Lower leg skin (tissue), 4 donors: ENCODE results near the gene FGF9. TPM values are rescaled to one million over a fixed set of nuclear protein-coding genes. Genes with fewer than 3 reads are reported as not detected.

Source experiments
- DNase-seq, 2 donors: peaks; one replicate each; pipeline ENCODE4 v3.0.0-alpha.2; 2019; ENCODE audit warnings: low spot score in 2 of 2
- H3K4me3 ChIP-seq: fragments of 200-600 bp; sonication (generic); 2 replicates; pipeline ENCODE4 v1.5.1; 2017; ENCODE audit warnings: mild to moderate bottlenecking, low read depth; ENCODE audit not compliant: poor library complexity, severe bottlenecking
- POLR2A ChIP-seq, 2 donors: fragments of 450-650 bp; IDR thresholded peaks; one replicate each; pipeline ENCODE4 v1.6.1; 2016 to 2017; ENCODE audit warnings: antibody characterized with exemption in 2 of 2, mild to moderate bottlenecking in 1 of 2, moderate library complexity in 1 of 2
- WGBS, 2 donors: methylation state at CpG; one replicate each; pipeline ENCODE4 v1.1.5; 2018; 5-methylcytosine and 5-hydroxymethylcytosine counted together
- intact Hi-C: fragments of 100-400 bp; cut with DNase I; formaldehyde crosslinking; loops from one replicate; pipeline ENCODE4 v1.15.0; 2023; ENCODE audit warnings: low total_unique reads
- total RNA-seq, 4 donors: library from RNA; depleted of rRNA; stranded (reverse); fragments of >200 nt; gene quantifications; one replicate each; pipeline ENCODE4 v1.1.0, GENCODE V29; 2016
- TF ChIP-seq, protein P1 (sequence below), 3 donors: fragments of 450-650 bp; IDR thresholded peaks; one replicate each; pipeline ENCODE4 v1.5.1; 2016; ENCODE audit warnings: antibody characterized with exemption in 3 of 3, mild to moderate bottlenecking in 3 of 3, moderate library complexity in 2 of 3

Gene FGF9
- total RNA-seq, 4 donors from 2014 or later, result 0.13 to 0.25 (median 0.15) TPM; not detected in 1

DNA sequence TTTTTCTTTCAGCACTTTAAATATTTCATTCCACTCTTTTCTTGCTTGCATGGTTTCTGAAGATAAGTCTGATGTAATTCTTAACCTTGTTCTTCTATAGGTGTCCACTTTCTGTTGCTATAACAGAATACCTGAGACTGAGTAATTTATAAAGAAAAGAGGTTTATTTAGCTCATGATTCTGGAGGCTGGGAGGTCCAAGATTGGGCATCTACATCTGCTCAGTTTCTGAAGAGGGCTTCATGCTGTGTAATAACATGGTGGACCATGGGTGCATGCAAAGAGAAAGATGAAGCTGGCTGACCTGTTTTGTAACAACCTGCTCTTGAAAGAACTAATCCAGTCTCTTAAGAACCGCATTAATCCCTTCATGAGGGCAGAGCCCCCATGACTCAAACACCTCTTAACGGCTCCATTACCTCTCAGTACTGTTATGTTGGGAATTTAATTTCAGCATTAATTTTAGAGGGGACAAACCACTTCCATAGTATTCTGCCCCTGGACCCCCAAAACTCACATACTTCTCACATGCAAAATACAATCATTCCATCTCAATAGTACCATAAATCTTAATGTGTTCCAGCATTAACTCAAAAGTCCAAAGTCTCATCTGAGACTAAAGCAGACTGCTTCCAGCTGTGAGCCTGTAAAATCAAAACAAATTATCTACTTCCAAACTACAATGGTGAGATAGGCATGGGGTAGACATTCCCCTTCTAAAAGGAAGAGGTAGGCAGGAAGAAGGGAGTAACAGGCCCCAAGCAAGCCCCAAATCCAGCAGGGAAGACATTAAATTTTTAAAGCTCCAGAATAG lies 9.6 kb upstream of the FGF9 start:
- no peak for TF ChIP-seq POLR2A (IDR thresholded peaks at IDR 0.05)
- TF ChIP-seq, protein P1, sequence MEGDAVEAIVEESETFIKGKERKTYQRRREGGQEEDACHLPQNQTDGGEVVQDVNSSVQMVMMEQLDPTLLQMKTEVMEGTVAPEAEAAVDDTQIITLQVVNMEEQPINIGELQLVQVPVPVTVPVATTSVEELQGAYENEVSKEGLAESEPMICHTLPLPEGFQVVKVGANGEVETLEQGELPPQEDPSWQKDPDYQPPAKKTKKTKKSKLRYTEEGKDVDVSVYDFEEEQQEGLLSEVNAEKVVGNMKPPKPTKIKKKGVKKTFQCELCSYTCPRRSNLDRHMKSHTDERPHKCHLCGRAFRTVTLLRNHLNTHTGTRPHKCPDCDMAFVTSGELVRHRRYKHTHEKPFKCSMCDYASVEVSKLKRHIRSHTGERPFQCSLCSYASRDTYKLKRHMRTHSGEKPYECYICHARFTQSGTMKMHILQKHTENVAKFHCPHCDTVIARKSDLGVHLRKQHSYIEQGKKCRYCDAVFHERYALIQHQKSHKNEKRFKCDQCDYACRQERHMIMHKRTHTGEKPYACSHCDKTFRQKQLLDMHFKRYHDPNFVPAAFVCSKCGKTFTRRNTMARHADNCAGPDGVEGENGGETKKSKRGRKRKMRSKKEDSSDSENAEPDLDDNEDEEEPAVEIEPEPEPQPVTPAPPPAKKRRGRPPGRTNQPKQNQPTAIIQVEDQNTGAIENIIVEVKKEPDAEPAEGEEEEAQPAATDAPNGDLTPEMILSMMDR (IDR thresholded peaks at IDR 0.05), result no peak
- DNase-seq, result no peak
- intact Hi-C loops, result no loop called here
- H3K4me3 ChIP-seq, result no peak overlapping the region
- 93 to 98% methylated on average over 2 of the region's 2 CpGs for WGBS, 2 donors

DNA sequence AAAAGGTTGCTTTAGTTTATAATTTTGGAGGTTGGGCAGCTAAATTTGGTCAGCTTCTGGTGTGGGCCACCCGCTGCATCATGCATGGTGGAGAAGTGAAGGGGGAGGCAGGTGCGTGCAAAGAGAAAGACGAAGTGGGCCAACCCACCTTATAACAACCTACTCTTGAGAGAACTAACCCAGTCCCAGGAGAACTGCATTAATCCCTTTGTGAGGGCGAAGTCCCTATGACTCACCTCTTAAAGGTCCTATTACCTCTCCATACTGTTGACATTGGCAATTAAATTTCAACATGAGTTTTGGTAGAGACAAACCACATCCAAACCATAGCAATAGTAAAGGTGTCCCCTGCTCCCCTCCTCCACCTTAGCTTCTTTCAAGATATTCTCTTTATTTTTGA lies 7.7 kb upstream of the FGF9 start:
- DNase-seq, result no peak
- no peak for TF ChIP-seq POLR2A (IDR thresholded peaks at IDR 0.05)
- TF ChIP-seq, protein P1 (IDR thresholded peaks at IDR 0.05), result no peak
- intact Hi-C loops, result no loop called here
- no peak overlapping the region for H3K4me3 ChIP-seq
- 86 to 89% methylated on average over 4 of the region's 4 CpGs for WGBS, 2 donors

DNA sequence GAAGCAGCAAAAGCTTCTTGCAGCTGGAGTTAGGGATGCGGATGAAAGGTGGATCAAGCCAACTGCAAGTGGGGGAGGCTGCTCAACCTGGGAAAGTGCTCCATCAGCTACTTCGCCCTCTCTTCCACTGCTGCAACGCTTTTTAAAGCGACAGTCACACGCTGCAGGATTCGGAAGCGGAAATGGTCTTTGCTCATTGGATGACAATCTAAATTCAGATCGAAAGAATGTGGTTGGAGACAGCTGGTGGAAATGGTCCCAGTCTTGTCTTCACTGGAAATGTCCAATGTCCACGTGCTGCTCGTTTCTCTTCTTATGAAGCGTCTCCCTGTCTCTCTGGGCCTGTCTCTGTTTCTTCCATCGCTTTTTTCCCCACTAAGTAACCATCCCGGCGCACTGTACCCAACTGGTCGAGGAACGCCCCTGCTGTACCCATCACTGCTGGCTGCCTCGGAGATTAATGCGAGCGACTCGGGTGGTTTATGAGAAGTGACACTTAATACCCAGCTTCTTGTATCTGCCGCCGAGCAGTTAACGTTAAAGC lies 2.1 kb upstream of the FGF9 start:
- H3K4me3 ChIP-seq, result no peak overlapping the region
- no peak for DNase-seq

DNA sequence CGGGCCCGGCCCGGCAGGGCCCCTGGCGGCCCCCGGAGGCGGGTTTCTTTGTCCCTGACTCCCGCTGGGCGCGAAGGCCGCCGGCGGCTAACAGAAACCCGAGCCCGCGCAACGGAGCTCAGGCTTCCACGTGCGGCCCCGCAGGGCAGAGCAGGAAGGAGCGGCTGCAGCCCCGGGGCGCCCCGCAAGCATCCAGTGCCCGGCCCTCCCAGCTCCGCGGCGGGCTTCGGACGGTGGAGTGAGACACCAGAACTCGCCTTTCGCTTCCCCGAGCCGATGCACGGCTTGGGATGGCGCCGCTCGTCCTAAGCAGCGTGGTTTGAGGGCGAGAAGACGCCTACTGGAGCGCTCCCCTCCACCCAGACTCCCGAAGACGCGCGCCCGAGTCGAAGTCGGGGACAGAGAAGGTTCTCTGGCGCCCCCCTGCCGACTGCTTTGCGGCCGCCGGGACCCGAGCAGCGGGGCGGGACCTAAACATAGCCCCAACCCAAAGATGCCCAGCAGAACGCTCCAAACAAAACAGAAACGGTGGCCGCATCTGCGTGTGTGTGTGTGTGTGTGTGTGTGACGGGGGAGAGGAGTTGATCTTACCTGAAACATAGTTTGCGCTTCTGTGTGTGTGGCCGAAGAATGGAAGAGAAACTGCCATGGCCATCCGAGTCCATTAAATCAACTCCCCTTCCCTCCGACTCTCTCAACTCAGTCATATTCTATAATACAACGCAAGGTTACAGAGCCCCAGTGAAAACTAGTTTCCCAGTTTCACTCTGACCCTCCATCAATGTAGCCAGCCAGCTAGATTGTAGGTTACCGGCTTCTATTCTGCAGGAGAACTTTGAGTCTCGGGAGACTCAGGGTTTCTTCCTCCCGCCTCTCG lies 629 bp upstream of the FGF9 start:
- 0% methylated on average over 25 to 48 of the region's 70 CpGs for WGBS, 2 donors
- peak in 1 of 2 donors; percentile 91 for DNase-seq
- peak overlapping the region; percentile 20 for H3K4me3 ChIP-seq
- TF ChIP-seq, protein P1 (IDR thresholded peaks at IDR 0.05), result no peak
- no peak for TF ChIP-seq POLR2A (IDR thresholded peaks at IDR 0.05)
- intact Hi-C loops, result no loop called here

More for the DNA sequence above, 2.1 kb upstream of the FGF9 start:
- intact Hi-C loops, result no loop called here
- no peak for TF ChIP-seq POLR2A (IDR thresholded peaks at IDR 0.05)
- TF ChIP-seq, protein P1 (IDR thresholded peaks at IDR 0.05), result no peak
- 28 to 31% methylated on average over 23 of the region's 23 CpGs for WGBS, 2 donors

DNA sequence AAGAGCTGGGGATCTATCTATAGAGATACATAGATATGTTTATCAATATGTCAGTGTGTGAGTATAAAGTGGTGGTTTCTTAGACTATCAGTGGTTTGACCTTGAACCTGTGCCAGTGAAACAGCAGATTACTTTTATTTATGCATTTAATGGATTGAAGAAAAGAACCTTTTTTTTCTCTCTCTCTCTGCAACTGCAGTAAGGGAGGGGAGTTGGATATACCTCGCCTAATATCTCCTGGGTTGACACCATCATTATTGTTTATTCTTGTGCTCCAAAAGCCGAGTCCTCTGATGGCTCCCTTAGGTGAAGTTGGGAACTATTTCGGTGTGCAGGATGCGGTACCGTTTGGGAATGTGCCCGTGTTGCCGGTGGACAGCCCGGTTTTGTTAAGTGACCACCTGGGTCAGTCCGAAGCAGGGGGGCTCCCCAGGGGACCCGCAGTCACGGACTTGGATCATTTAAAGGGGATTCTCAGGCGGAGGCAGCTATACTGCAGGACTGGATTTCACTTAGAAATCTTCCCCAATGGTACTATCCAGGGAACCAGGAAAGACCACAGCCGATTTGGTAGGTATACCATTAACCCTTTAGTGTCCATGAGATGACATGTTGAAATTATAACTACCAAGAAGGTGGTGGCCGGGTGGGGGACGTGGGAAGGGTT lies 880 bp downstream of the FGF9 start:
- no peak for DNase-seq
- intact Hi-C loops, result no loop called here
- TF ChIP-seq POLR2A (IDR thresholded peaks at IDR 0.05), result no peak
- TF ChIP-seq, protein P1 (IDR thresholded peaks at IDR 0.05), result no peak
- no peak overlapping the region for H3K4me3 ChIP-seq
- 0 to 2% methylated on average over 15 of the region's 15 CpGs for WGBS, 2 donors
